GM19372 (cell line): ENCODE data around the gene TNFAIP8.
A peak's percentile ranks its signal among the peaks of the same experiment; 100 is the strongest.
"Not testable (repeated sequence)": the region's sequence is repeated elsewhere in the genome, so short reads cannot be mapped to it uniquely, and the experiment has no call there.

Experiments used
- ATAC-seq: cut with Tn5 transposase; IDR thresholded peaks from one replicate; pipeline ENCODE4 v1.9.1; 2021; ENCODE audit warnings: mild to moderate bottlenecking, low read depth, moderate library complexity; ENCODE audit not compliant: unreplicated experiment

The TNFAIP8 gene

GRCh38 chr5:119412279-119413227 lies 56.7 kb downstream of the TNFAIP8 start:
- no peak for ATAC-seq

- ATAC-seq, result not testable (repeated sequence)
Observed at GRCh38 chr5:119414124-119414734, 58.4 kb downstream of the TNFAIP8 start.

DNA sequence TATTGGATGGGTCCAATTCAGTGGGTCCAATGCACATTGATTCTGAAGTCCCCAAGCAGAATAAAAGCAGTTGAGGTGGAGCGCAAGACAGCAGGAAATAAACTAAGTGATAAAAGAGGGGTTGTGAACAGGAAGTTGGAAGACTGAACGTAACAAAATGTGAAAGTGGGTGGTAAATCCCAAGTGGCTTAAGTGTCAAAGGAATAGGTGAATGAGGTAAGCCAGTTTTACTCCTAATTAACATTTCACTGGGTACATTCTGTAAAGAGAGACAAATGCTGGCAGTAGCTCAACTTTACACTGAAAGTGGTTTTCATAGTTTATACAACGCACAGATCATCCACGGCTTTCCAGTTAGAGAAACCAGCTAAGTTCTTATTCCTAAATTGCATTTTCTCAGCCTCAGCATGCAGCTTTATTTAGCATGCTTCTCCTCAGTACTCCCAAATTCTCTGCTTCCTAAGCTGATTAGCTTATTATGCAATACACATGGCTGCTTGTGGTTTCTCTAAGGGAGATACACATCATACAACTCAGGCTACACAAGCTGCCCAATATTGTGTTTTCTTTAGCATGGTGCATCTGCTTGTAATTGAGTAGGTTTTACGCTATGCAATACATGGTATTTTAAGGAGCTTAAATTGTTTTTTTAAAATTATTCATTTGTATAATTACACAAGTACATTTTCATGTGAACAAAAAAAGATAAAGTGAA lies 62.2 kb downstream of the TNFAIP8 start:
- ATAC-seq, result no peak

- ATAC-seq, result no peak
Observed at GRCh38 chr5:119418606-119419100, 62.8 kb downstream of the TNFAIP8 start.

- no peak for ATAC-seq
Observed at GRCh38 chr5:119420169-119420568, 64.3 kb downstream of the TNFAIP8 start.

DNA sequence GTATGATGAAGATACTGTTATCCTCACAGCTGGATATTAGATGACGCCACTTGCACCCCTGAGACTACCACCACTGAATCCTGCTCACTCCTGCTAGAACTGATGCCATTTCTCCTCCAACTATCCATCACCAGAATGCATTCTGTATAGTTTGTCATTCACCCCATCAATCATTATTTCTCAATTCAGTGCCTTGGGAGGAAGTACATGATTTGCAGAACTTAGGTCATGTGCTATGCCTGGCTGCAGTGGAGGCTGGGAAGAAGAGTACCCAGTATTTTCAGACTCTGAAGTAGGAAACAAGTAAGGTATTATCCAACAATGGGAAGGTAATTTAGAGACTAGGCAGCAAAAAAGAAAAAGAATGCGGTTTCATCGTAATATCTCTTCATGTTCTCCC lies 70.2 kb downstream of the TNFAIP8 start:
- no peak for ATAC-seq

DNA sequence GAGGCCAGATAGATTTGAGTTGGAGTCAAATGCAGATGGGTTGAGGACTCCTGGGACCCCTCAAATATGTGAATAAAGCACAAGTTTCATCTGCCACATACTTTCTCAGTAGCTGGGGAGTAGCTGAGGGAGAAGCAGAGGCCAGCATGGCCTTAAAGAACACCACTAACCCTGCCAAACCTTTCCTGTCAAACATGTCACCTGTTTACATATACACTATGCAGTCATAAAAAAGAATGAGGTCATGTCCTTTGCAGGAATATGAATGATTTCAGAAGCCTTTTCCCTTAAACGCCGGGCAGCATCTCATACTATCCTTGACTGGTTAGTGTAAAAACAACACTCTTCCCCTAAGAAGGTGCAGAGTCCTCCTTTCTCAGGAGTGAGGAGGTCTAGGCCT lies 71.2 kb downstream of the TNFAIP8 start:
- ATAC-seq, result no peak

- ATAC-seq, result not testable (repeated sequence)
Observed at GRCh38 chr5:119427596-119427995, 71.8 kb downstream of the TNFAIP8 start.

- ATAC-seq, result not testable (repeated sequence)
Observed at GRCh38 chr5:119428166-119428565, 72.3 kb downstream of the TNFAIP8 start.

- not testable (repeated sequence) for ATAC-seq
Observed at GRCh38 chr5:119428574-119428973, 72.8 kb downstream of the TNFAIP8 start.

- ATAC-seq, result not testable (repeated sequence)
Observed at GRCh38 chr5:119432674-119433237, 76.9 kb downstream of the TNFAIP8 start.

DNA sequence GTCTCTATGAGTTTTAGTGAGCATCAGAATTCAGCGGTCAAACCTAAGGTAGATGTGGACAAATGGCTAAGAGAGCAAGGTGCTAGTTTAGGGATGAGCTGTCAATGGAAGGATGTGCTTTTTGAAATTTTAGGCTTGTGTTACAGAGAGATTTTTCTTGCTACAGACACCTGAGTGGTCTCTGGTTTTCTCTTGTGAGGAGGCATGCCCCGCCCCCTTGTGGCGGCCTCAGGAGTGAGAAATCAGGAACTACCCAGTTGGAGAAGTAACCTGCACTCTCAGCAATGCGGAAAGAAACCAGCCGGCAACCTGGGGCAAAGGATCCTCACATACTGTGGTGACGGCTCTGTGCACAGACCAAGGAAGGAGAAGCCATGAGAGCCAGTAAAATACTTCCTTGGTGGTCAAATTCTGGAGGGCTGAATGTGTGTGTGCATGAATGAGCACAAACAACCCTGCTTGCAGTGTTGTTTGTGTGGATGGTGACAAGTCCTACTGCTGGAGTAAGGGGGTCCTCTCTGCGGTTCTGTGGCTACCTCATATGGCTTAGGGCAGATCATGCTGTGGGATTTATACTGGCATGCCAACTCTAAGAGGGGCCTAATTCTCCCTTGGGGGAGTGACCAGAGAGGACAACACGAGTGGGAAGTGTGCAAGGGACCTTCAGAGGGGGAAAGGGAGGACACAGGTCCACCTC lies 79.8 kb downstream of the TNFAIP8 start:
- ATAC-seq, result peak; percentile 96

- not testable (repeated sequence) for ATAC-seq
Observed at GRCh38 chr5:119437785-119438586, 82.2 kb downstream of the TNFAIP8 start.

- ATAC-seq, result not testable (repeated sequence)
Observed at GRCh38 chr5:119438587-119438917, 82.7 kb downstream of the TNFAIP8 start.

DNA sequence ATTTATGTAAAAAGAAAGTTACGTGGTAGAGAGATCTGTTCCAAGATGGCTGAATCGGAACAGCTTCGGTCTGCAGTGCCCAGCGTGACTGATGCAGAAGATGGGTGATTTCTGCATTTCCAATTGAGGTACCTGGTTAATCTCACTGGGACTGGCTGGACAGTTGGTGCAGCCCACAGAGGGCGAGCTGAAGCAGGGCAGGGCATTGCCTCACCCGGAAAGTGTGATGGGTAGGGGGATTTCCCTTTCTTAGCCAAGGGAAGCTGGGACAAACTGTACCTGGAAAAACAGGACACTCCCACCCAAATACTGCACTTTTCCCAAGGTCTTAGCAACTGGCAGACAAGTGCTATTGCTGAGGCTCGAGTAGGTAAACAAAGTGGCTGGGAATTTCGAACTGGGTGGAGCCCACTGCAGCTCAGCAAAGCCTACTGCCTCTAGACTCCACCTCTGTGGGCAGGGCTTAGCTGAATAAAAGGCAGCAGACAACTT lies 83.4 kb downstream of the TNFAIP8 start:
- no peak for ATAC-seq

- not testable (repeated sequence) for ATAC-seq
Observed at GRCh38 chr5:119439632-119440031, 83.8 kb downstream of the TNFAIP8 start.

DNA sequence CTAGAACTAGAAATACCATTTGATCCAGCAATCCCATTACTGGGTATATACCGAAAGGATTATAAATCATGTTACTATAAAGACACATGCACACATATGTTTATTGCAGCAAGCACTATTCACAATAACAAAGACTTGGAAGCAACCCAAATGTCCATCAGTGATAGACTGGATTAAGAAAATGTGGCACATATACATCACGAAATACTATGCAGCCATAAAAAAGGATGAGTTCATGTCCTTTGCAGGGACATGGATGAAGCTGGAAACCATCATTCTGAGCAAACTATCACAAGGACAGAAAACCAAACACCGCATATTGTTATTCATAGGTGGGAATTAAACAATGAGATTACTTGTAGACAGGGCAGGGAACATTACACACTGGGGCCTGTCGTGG lies 88.8 kb downstream of the TNFAIP8 start:
- not testable (repeated sequence) for ATAC-seq

GRCh38 chr5:119445544-119445943 lies 89.7 kb downstream of the TNFAIP8 start:
- no peak for ATAC-seq
